GM21576 (cell line): ENCODE data around the gene ZNF473.

ENCODE experiments used
- ATAC-seq: cut with Tn5 transposase; IDR thresholded peaks from one replicate; pipeline ENCODE4 v1.9.1; 2021; ENCODE audit warnings: mild to moderate bottlenecking, moderate library complexity; ENCODE audit not compliant: unreplicated experiment

The ZNF473 gene

DNA sequence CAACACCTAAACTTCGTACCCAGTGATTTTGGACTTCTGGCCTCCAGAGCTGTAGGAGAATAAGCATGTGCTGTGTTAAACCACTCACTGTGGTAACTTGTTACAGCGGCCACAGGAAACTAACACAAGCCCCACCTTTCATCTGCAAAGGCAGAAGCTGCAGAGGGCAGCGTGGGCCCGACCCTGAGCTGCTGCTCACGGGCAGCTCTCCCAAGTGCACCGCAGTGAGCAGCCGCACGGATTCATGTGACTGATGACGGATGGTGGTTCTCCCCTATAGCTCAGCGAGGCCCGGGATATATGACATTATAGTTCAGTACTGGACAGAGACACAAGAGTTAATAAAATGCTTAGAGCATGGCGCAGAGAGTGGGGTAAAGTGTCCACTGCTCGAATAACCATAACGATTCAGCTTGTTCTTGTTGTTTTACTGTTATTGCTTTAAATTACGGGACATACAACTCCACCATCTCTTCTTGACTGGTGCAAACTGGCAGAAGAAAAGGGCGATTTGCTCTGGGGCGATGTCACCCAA is 22.5 kb upstream of the ZNF473 start:
- ATAC-seq = no peak

DNA sequence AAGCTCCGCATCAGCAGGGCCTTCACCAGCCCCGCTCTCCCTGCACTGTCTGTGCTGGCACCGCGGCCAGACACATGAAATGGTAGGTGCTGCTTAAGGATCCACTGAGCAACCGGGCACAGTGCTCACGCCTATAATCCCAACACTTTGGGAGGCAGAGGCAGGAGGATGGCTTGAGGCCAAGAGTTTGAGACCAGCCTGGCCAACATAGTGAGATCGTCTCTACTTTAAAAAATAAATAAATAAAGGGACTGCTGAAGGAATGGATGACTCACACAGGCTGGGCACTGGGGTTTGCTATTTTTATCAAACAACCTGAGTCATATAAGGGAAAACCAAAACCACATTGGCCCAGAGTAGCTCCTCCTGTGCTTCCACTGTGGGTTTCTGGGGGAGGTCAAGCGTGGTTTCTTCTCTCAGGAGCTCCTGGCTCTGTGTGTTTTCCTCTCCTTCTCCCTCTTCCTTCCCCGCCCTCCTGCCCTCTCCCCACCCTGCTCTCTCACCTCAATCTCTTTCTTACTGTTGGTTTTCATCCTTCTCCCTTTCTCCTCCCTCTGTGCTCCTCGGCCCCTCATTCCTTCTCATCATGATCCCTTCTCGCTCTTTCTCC is 21.9 kb upstream of the ZNF473 start:
- no peak for ATAC-seq

DNA sequence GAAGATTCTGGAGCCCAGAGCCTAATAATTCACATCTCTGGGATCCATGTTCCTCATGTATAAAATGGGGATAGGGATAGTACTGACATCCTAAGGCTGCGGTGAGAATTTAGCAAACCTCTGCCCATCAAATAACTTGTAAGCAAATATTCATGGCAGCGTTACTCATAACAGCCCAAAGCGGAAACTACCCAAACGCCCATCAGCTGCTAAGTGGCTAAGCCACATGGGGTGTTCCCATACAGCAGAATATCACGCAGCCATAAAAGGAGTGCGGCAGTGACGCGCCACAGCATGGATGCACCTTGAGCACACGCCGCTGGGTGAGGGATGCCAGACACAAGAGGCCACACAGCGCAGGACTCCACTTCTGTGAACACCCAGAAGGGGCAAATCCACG is 20.4 kb upstream of the ZNF473 start:
- ATAC-seq = no peak

DNA sequence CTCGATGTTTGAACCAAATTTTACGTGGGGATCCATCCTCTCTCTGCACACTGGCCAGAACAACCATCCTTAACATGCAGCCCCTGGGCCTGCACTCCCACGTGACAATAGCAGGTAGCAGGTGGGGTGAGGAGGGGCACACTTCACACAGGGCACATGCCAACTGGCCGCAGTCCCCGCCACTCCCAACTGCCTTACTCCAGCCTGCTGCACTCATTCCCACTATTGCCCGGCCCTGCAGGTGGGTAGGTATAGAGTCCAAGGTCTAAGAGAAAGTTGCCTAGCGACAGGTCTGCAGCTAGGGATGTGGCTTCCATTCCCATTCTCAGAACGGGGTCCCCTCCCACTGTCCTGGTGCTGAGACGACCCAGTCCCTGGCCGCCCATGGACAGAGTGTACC is 18.6 kb upstream of the ZNF473 start:
- no peak for ATAC-seq

DNA sequence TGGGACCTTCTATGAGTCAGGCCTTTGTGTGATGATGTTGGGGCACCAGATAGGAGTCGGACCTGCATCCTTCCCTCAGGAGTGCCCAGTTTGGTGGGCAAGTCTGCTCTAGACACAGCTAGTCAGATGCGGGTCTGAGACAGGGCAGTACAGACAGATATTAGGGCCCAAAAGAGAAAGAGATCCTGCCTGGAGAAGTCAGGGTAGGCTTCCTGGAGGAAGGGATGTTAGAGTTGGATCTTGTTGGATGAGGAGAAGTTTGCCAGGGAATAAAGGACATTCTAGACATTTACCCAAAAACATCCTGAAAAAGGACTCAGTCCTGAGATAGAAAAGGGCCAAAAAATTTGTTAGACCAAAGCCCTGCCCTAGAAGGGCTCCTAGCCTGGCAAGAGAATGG is 17.9 kb upstream of the ZNF473 start:
- no peak for ATAC-seq

DNA sequence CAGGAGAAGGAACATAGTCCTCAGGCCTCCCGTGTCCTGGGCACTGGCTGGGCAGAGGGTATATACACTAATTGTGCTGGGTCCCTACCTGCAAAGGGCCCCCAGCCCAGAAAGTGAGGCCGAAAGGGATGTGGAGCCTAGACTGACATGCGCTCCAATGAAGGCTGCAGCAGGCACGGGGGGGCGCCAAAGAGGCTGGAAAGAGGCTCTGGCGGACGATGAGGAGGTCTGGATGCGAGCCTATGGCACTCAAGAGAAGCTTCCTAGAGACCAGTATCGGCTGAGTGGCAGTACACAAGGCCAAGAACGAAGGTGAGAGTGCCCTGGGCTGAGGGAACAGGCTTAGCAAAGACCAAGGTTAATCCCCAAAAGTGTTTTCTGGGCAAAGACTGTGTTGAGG is 17.3 kb upstream of the ZNF473 start:
- ATAC-seq = no peak

DNA sequence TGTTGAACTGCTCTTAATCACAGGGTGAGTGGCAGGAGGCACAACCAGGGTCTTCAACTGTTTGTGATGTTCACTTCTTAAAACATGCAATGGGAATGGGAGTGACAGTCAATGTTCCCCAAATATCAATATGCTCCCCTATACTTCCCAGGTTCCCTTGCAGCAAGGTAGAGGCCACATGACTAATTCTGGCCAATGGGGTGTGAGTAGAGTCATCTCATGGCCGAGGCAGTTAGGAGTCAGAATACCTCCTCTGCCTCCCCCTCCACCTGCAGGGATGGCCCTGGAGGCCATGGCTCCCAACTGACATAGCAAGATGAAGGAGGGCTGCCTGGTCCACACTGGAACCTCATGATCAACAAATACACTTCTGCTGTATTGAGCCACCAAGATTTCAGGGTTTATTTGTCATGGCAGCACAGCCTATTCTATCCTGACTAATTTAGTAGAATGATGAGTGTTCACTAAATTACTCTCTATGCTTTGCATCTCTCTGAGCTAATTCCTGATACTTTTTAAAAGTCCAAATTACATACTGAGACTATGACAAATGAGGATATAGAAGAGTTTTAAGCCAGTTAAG is 9.5 kb upstream of the ZNF473 start:
- no peak for ATAC-seq

DNA sequence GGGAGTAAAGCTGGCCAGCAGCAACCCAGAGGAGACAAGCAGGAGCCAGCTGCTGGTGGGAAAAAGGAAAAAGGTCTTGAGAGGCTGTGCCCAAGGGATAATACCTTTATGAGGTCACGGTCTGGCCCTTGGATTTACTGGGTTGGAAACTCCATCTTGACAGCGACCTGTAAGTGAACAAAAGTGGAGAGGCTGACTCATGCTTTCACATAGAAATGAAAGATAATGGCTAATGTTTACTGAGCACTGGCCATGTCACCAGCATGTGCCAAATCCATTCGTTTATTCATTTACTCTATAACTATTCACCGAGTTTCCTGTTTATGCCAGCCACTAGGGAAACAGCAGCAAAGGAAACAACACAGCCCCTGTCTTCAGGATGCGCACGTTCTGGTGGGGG is 5.3 kb upstream of the ZNF473 start:
- ATAC-seq = no peak

DNA sequence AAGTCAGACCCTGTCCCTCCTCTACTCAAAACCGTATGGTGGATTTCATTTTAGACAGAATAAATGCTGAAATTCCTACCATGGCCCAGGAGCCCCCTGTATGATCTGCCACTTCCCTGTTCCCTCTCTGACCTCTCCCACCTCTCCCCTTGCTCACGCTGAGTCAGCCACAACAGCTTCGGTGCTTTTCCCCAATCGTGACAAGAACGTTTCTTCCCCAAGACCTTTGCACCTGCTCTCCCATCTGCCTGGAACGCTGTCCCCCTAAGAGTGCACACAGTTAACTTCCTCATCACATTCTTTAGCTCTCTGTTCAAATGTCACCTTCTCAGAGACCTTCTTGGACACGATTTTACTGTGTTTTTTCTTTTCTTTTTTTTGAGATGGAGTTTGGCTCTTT is 3.0 kb upstream of the ZNF473 start:
- ATAC-seq = no peak

DNA sequence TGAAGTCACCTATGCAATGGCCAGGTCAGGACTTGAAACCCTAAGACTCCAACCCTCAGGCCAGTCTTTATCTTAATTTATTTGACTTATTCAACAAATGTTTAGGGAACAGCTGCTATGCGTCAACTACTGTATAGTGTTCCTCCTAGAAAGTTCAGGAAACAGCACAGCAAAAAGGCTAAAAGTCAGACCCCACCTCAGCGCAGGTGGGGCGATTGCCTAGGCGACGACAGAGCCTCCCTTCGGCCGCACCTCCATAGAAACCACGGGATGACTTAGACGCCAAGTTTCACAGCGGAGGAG is 1.1 kb upstream of the ZNF473 start:
- ATAC-seq = peak; percentile 9

DNA sequence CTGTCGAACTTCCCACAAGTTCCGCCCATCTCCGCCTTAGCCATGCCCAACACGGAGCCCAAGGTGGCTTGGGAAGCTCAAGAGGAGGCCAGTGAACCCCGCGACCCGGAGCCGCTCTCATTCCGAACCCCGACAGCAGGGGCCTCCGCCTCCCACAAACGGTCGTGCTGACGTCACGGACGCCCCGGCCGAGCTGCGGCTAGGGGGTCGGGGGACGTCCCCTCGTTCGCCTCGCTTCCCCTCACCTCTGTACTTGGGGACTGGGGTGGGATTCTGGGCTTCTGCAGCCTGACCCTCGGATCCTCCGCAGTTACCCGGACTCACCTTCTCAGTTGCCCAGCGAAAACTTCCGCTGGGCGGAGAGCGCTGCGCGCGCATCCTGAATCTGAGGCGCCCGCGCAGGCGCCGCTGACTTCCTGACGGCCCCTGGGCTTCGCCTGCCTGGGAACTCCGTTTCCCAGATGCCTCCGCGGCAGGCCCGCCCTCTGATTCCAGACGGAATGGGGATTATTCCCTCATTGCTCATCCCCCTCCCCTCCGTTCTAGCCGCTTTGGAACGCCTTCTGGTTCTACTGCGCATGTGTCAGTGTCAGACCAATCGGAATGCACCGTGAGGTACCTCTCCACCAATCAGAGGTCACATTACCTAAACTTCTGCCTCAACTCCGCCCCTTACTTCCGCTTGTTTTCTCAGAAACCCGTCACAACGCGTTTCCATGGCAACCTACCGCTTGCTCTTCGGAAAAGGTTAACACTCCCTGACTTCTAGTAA is 597 bp upstream of the ZNF473 start, which contains the start of gene VRK3:
VRK3 (minus strand) TSS at position 351 of the 772 bp plus-strand sequence. CDS start 9,210 bp downstream, outside the sequence.
- peak; percentile 74 for ATAC-seq

DNA sequence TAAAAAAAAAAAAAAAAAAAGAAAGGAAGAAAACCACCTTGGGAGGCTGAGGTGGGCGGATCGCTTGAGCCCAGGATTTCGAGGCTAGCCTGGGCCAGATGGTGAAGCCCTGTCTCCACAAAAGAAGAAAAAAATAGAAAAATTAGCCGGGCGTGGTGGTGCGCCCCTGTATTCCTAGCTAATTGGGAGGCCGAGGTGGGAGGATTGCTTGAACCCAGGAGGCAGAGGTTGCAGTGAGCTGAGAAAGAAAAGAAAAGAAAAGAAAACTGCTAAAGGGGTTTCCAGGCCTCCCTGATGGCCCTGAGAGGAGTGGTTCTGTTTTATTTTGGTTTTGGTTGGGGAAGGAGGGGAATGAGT is 723 bp downstream of the ZNF473 start:
- ATAC-seq = no peak

DNA sequence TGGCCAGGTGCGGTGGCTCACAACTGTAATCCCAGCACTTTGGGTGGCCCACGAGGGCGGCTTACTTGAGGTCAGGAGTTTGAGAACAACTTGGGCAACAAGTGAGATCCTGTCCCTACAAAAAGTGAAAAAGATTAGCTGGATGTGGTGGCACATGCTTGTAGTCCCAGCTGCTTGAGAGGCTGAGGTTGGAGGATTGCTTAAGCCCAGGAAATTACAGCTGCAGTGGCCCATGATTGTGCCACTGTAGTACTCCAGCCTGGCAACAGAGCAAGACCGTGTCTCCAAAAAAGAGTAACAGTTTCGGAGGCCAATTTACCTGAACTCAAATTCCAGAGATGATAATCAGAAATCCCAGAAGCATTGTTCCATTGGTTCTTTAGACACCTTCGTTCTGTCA is 4.4 kb downstream of the ZNF473 start:
- ATAC-seq = no peak

DNA sequence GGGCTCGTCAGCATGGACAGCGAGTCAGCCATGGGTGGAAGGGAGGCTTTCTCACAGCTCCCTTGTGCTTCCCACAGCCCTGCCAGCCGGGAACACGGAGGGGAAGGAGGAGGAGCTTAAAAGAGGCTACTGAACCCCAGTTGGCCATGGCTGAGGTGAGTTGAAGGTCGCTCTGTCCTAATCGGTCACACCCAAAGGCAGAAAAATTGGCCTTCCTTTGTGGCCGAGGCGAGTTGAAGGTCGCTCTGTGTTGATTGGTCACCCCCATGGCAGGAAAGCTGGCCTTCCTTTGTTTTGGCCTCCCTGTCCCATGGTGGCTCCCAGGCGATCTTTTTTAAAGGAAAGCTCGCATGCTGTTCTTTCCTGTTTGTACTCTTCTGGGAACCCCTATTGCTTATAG is 5.1 kb downstream of the ZNF473 start:
- ATAC-seq = no peak

DNA sequence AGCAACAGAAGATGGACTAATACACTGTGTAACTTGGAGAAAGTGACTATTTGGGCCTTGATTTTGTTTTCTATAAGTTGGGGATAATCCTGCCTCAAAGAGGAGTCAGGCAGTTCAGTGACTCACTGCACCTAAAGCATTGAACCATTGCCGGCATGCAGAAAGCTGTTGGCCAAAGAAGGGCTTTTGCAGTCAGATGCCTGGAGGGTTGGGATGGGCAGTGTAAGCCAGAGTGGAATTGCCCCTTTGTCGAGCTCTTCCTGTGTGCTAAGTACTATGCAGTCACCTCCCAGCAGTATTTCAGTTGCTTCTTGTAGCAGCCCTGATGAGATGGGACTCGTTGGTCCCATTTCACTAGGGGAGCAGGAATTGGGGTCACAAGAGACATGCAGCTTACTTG is 11.1 kb downstream of the ZNF473 start:
- ATAC-seq = no peak

DNA sequence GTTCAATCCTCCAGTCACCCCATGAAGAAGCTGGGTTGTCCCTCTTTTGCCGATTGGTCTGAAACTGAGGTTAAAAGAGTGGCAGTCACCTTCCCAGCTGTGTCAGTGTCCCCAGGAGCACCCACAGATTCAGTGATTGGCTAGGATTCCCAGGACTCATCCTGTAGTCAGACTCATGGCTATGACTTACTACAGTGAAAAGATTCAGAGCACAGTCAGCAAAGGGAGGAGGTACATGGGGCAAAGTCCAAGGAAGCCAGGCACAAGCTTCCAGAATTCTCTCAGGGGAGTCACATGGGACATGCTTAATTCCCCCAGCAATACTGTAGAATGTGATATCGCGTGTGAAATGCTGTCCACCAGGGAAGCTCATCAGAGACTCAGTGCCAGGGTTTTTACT is 14.2 kb downstream of the ZNF473 start:
- ATAC-seq = no peak

DNA sequence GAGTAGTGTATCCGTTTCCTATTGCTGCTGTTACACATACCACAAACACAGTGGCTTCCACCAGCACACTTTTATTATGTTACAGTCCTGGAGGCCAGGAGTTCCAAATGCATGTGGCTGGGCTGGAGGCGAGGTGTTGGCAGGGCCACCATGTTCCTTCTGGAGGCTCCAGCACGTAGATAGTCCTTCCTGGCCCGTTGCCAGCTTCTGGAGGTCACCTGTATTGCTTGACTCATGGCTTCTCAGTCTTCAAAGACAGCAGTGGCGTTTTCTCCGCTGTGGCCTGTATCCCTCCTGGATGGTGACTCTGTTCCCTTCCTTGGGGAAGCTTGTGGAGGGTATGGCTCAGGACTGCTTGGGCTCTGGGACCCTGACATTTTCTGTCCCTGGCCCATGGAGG is 15.2 kb downstream of the ZNF473 start:
- no peak for ATAC-seq

DNA sequence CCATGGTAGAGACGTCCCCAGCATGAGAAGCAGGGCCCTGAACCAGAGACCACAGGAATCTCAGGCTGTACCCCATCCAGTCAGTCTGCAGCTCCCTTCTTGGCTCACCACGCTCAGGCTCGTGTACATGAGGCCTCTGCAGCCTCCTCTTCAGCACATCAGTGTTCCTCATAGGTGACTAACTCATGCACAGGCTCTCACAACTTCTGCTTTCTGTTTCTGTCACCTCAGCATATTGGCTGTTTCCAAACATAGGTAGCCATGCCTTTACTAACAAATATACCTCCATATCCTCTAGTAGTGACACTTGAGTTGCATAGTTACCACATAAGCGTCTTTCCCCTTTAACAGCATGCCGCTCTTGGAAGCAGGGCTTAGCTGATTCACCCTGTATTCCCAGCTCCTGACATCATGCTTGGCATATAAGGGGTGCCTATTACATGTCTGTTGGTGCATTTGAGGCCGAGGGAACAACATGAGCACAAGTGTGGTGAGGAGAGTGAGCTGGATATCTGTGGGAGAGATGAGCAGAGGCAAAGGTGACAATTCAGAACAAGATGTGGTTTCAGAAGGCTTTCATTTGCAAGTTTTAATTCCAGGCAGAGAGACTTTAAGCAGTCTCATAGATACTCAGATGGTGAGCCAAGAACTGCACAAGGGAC is 16.7 kb downstream of the ZNF473 start:
- no peak for ATAC-seq

DNA sequence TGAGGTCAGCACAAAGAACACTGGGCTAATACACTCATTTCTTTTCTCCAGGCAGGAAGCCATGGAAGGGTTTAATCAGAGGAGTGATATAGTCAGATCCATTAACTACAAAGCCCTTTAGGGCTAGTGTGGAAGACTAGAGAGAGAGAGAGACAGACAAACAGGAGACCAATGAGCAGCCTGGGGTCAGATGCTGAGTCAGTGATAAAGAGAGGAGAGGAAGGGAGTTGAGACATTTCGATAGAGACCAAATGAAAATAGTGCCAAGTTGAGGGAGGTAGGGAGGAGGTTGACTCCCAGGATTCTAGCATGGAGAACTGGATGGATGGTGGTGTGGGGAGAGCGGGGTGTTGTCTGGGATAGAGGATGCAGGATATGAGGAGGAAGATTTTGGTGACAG is 18.2 kb downstream of the ZNF473 start:
- ATAC-seq = no peak

DNA sequence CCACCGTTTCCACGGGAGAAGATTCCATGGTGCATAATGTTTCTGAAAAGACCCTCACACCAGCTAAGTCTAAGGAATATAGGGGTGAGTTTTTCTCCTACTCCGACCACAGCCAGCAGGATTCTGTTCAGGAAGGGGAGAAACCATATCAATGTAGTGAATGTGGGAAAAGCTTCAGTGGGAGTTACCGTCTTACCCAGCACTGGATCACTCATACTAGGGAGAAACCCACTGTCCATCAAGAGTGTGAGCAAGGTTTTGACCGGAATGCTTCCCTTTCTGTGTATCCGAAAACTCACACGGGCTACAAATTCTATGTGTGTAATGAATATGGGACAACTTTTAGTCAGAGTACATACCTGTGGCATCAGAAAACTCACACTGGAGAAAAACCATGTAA is 19.1 kb downstream of the ZNF473 start:
- ATAC-seq = no peak

DNA sequence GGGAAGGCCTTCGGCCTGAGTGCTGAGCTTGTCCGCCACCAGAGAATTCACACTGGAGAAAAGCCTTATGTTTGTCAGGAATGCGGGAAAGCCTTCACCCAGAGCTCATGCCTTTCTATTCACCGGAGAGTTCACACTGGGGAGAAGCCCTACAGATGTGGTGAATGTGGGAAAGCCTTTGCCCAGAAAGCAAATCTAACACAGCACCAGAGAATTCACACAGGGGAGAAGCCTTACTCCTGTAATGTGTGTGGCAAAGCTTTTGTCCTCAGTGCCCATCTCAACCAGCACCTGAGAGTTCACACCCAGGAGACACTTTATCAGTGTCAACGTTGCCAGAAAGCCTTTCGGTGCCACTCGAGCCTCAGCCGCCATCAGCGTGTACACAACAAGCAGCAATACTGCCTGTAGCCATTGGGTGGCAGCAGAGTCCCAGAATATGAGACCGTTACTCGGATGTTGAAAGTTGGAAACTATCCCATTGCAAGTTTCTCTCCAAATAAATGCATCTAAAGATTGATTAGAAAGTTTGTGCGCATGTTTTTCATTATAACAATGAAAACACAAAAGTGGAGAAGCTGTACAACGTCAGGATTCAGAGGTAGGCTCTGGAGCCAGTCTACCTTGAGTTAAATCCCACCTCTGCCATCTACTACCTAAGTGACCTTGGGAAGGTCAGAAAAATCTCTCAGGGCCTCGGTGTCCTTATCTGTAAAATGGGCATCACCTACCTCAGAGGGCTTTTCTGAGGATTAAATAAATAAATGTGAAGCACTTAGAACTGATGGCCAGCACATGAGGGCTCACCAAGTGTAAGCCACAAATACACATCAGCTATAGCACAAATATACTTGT is 21.1 kb downstream of the ZNF473 start:
- ATAC-seq = no peak
